Activated naive CD4-positive, alpha-beta T cell treated with anti-CD3 and anti-CD28 coated beads for 36 hours (primary cell): ENCODE measurements around the gene SLC35B1. TPM values are rescaled to one million over a fixed set of nuclear protein-coding genes. Genes with fewer than 3 reads are reported as not detected.
A peak's percentile ranks its signal among the peaks of the same experiment; 100 is the strongest.

Experiments used
- CTCF ChIA-PET: fragments of 350-600 bp; sonication (Branson Sonifier 250); formaldehyde crosslinking; loops from one replicate; lab custom pipeline; 2021; ENCODE audit warnings: antibody characterized with exemption; lab: Charles Lee
- DNase-seq: peaks from one replicate; pipeline ENCODE4 v3.0.0-alpha.2; 2020
- H3K27ac Mint-ChIP-seq: one replicate; pipeline ENCODE4 v1.8.0; 2021; ENCODE audit warnings: mild to moderate bottlenecking, mixed read lengths
- H3K27me3 Mint-ChIP-seq: one replicate; pipeline ENCODE4 v1.8.0; 2021; ENCODE audit warnings: low read depth, mixed read lengths
- H3K36me3 Mint-ChIP-seq: one replicate; pipeline ENCODE4 v1.8.0; 2021; ENCODE audit warnings: low read depth, mixed read lengths
- H3K4me1 Mint-ChIP-seq: one replicate; pipeline ENCODE4 v1.8.0; 2021; ENCODE audit warnings: low read depth, mixed read lengths
- H3K4me3 Mint-ChIP-seq: one replicate; pipeline ENCODE4 v1.8.0; 2021; ENCODE audit warnings: mild to moderate bottlenecking, moderate library complexity, mixed read lengths
- H3K9me3 Mint-ChIP-seq: one replicate; pipeline ENCODE4 v1.8.0; 2021; ENCODE audit warnings: mixed read lengths
- intact Hi-C: fragments of 100-400 bp; cut with micrococcal nuclease; formaldehyde crosslinking; loops from one replicate; pipeline ENCODE4 v1.15.1; 2023
- total RNA-seq, 2 experiments: library from RNA; stranded (reverse); gene quantifications; one replicate each; pipeline ENCODE4 v1.2.3, GENCODE V29; 2021

The SLC35B1 gene
- 10 to 100 TPM; 35.3 to 39.5 TPM for total RNA-seq

DNA sequence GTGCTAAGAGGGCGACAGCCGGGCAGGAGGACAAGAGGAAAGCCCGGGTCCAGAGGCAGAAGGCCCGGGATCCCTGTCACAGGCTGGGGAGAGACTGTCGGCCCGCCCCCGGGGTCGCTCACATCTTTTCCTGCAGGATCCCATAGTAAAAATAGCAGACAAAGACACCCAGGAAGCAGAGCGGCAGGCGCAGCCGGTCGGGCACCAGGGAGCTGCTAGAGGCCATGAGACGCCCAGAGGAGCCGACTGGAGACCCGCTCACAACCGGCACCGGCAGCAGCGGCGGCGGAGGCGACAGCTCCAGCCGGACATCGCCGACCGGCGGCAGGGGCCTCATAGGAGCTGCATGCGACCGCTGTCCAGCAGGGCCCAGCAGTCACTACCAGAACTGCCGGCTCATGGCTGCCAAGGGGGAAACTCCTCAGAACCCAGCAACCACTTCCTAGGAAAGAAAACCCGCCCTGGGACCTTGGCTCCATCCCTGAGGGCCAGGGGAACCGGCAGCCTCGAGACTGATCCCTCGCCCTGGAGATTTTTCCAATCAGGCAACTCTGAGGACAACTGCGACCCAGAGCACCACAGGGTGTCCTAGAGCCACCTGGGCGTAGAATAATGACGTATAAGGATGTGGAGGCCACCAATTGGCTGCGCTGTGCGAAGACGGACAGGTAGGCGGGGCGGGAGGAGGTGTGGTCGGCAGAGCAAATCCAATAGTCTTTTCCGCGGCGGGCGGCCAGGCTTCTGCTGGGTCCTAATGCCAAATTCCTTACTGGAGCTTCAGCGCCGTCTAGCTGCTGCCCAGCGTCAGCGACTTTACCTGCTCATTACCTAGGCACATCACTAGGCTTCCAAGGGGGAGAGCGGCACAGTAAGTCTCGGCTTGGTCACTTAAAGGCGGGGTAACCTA is at the start of gene SLC35B1:
TSS of gene SLC35B1 (minus strand) at position 357 of the 907 bp plus-strand sequence. CDS start at position 226, 131 bp downstream.
- CTCF ChIA-PET = interaction anchor here (0.7 to 9.9 kb wide), 27 partner anchors 9 to 252 kb away, joined by 3 to 71 read pairs (median 6); partner anchors contain the start of gene FAM117A
- Mint-ChIP-seq H3K4me3 (peak within 1 kb of the TSS; percentile 84), H3K36me3 (peaks cover 14% of the 10 kb centered on the region), H3K9me3 (no peaks in the 10 kb centered on the region), H3K27ac (peak within 1 kb of the TSS; percentile 98), H3K27me3 (no peaks in the 10 kb centered on the region), H3K4me1 (peaks cover 36% of the 10 kb centered on the region)
- peak; percentile 99 for DNase-seq
- intact Hi-C loops = loop anchor here (1.0 to 5.0 kb wide), 10 partner anchors 12 to 211 kb away; partner anchors contain the start of genes FAM117A, KAT7 and NGFR

DNA sequence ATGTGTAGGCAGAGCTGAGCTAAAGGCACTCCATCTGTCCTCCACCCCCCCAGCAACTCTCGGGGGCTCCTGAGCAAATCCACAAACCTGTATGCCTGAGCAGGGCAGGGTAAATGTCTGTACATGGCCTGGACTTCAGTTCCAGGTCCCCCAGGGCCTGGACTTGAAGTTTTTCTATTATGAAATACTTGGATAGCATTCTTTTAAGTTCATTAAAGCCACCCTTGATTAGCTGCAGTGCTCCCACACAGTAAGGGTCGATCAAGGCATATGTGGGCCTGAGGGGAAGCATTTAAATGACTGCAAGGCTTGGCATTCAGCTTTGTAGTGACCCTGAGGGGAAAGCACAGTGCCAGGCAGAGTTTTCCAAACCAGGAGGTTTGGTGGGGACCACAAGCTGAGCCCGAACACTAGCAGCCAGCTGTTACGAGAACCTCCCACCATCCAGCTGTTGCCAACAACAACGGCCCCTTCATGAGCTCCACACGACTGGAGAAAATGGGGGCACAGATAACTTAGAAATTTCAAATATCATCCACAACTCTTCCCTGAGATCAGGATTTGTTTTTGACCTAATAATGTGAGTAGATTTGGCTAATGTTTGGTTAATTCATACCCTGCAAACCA is 49.5 kb upstream of the SLC35B1 start:
- no peak overlapping the region for H3K4me3 Mint-ChIP-seq
- peaks cover 91% of the 10 kb centered on the region for H3K4me1 Mint-ChIP-seq
- no peaks in the 10 kb centered on the region for H3K9me3 Mint-ChIP-seq
- no peak for DNase-seq
- intact Hi-C loops = no loop called here
- H3K27me3 Mint-ChIP-seq = no peaks in the 10 kb centered on the region
- CTCF ChIA-PET = interaction anchor here (0.9 kb wide), 1 partner anchor 45 kb away, joined by 3 read pairs; no protein-coding TSS in a partner anchor
- peaks cover 2% of the 10 kb centered on the region for H3K36me3 Mint-ChIP-seq
- peak overlapping the region; percentile 36 for H3K27ac Mint-ChIP-seq

- Mint-ChIP-seq H3K4me3 (no peak overlapping the region), H3K9me3 (no peaks in the 10 kb centered on the region), H3K27ac (peak overlapping the region; percentile 71), H3K36me3 (peaks cover 2% of the 10 kb centered on the region), H3K4me1 (peaks cover 86% of the 10 kb centered on the region), H3K27me3 (no peaks in the 10 kb centered on the region)
- DNase-seq = no peak
- CTCF ChIA-PET = interaction anchor here (0.7 to 1.2 kb wide), 3 partner anchors 10 to 405 kb away, joined by 3 to 4 read pairs (median 3); no protein-coding TSS in a partner anchor
- intact Hi-C loops = no loop called here
These were observed 48.8 kb upstream of the SLC35B1 start for GRCh38 chr17:49756323-49757150.

GRCh38 chr17:49755663-49756283 is 48.0 kb upstream of the SLC35B1 start:
- Mint-ChIP-seq H3K27ac (peak overlapping the region; percentile 71), H3K27me3 (no peaks in the 10 kb centered on the region), H3K9me3 (no peaks in the 10 kb centered on the region), H3K36me3 (peaks cover 2% of the 10 kb centered on the region), H3K4me3 (no peak overlapping the region), H3K4me1 (peaks cover 80% of the 10 kb centered on the region)
- CTCF ChIA-PET = interaction anchor here (1.2 to 2.1 kb wide), 2 partner anchors 9 to 48 kb away, joined by 4 to 6 read pairs; partner anchors contain the start of gene SLC35B1
- no peak for DNase-seq
- intact Hi-C loops = no loop called here

DNA sequence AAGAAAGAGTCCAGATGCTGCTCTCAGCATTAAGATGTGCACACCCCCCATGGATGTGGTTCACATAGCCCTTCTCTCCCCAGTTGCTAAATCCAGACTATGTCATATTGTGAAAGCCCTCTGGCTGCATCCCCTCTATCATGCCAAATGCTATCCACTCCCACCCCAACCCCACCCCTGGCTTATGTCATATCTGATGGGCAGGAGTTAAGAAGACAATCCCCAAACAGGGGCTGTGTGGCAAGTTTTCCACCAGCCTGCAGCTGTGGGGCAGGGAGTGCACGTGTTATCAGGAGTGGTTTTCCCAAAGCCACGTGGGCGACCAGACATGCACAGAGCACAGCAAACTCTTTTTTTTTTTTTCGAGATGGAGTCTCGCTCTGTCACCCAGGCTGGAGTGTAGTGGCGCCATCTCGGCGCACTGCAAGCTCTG is 46.2 kb upstream of the SLC35B1 start:
- no peak for DNase-seq
- H3K9me3 Mint-ChIP-seq = no peaks in the 10 kb centered on the region
- CTCF ChIA-PET = interaction anchor here (0.9 to 2.1 kb wide), 2 partner anchors 46 to 183 kb away, joined by 4 to 6 read pairs; partner anchors contain the start of gene SLC35B1
- H3K27me3 Mint-ChIP-seq = no peaks in the 10 kb centered on the region
- H3K36me3 Mint-ChIP-seq = peaks cover 5% of the 10 kb centered on the region
- H3K4me3 Mint-ChIP-seq = no peak overlapping the region
- intact Hi-C loops = no loop called here
- peaks cover 76% of the 10 kb centered on the region for H3K4me1 Mint-ChIP-seq
- peak overlapping the region; percentile 47 for H3K27ac Mint-ChIP-seq

- Mint-ChIP-seq H3K4me3 (no peak overlapping the region), H3K27ac (peak overlapping the region; percentile 47), H3K27me3 (no peaks in the 10 kb centered on the region), H3K4me1 (peaks cover 80% of the 10 kb centered on the region), H3K36me3 (peaks cover 5% of the 10 kb centered on the region), H3K9me3 (no peaks in the 10 kb centered on the region)
- CTCF ChIA-PET = interaction anchor here (0.6 to 1.4 kb wide), 2 partner anchors 10 to 519 kb away, joined by 3 to 8 read pairs; no protein-coding TSS in a partner anchor
- intact Hi-C loops = no loop called here
- DNase-seq = no peak
These were observed 44.7 kb upstream of the SLC35B1 start for GRCh38 chr17:49752508-49752907.

DNA sequence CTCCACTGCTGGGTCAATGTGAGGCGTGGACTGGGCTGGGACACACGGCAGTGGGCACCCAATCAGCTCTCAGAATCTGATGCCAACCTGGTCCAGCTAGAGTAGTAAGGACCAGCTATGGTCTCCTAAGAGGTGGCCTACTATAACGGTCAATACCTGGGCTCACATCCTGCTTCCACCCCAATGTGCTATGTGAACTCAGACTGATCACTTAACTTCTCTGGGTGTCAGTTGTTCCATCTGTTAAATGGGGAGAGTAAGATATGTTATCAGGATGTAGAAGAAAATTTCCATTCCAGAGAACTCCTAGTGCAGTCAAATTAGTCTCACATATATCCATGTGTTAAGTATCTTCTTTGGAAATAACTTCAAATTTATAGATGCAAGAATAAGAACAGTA is 42.0 kb upstream of the SLC35B1 start:
- H3K27ac Mint-ChIP-seq = peak overlapping the region; percentile 91
- no peak for DNase-seq
- peaks cover 82% of the 10 kb centered on the region for H3K4me1 Mint-ChIP-seq
- H3K36me3 Mint-ChIP-seq = peaks cover 9% of the 10 kb centered on the region
- intact Hi-C loops = loop anchor here (1.0 to 10.0 kb wide), 4 partner anchors 10 to 405 kb away; partner anchors contain the start of gene KAT7
- no peaks in the 10 kb centered on the region for H3K27me3 Mint-ChIP-seq
- no peak overlapping the region for H3K4me3 Mint-ChIP-seq
- CTCF ChIA-PET = interaction anchor here (1.2 to 3.7 kb wide), 3 partner anchors 10 to 34 kb away, joined by 3 to 13 read pairs (median 3); no protein-coding TSS in a partner anchor
- no peaks in the 10 kb centered on the region for H3K9me3 Mint-ChIP-seq

- intact Hi-C loops = loop anchor here (1.0 to 10.0 kb wide), 7 partner anchors 9 to 404 kb away; partner anchors contain the start of genes FAM117A, KAT7 and SPOP
- Mint-ChIP-seq H3K27me3 (no peaks in the 10 kb centered on the region), H3K4me3 (peak overlapping the region; percentile 14), H3K36me3 (peaks cover 9% of the 10 kb centered on the region), H3K27ac (peak overlapping the region; percentile 91), H3K4me1 (peaks cover 78% of the 10 kb centered on the region), H3K9me3 (no peaks in the 10 kb centered on the region)
- CTCF ChIA-PET = interaction anchor here (0.9 to 3.7 kb wide), 6 partner anchors 9 to 53 kb away, joined by 3 to 13 read pairs (median 4); no protein-coding TSS in a partner anchor
- DNase-seq = peak; percentile 86
These were observed 41.0 kb upstream of the SLC35B1 start for GRCh38 chr17:49748791-49749190.

DNA sequence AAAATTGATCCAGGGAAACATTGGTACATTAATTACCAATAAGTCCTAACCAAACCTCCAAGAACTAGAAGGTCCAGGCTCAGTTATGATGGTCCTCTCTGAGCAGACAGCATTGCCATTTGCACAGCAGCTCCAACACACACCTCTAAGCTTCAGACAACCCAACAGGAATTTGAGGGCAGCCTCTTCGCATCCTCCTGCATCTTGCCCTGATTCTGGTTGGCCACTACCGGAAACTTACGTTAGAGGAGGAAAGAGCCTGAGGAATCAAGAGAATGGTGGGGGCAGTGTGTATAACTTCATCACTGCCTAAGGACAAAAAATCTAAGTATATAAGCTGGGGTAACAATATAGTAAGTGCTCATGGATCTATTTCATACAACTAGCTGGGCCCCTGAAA is 40.5 kb upstream of the SLC35B1 start:
- Mint-ChIP-seq H3K4me1 (peaks cover 72% of the 10 kb centered on the region), H3K9me3 (no peaks in the 10 kb centered on the region), H3K27me3 (no peaks in the 10 kb centered on the region), H3K4me3 (no peak overlapping the region), H3K36me3 (peaks cover 8% of the 10 kb centered on the region), H3K27ac (peak overlapping the region; percentile 91)
- intact Hi-C loops = loop anchor here (1.0 to 10.0 kb wide), 5 partner anchors 16 to 403 kb away; partner anchors contain the start of genes FAM117A, KAT7 and SPOP
- DNase-seq = peak; percentile 29
- CTCF ChIA-PET = interaction anchor here (0.9 to 3.7 kb wide), 6 partner anchors 8 to 53 kb away, joined by 3 to 13 read pairs (median 4); no protein-coding TSS in a partner anchor

- CTCF ChIA-PET = interaction anchor here (0.6 to 3.7 kb wide), 4 partner anchors 14 to 172 kb away, joined by 3 to 13 read pairs (median 4); partner anchors contain the start of gene NXPH3
- DNase-seq = no peak
- peaks cover 72% of the 10 kb centered on the region for H3K4me1 Mint-ChIP-seq
- no peaks in the 10 kb centered on the region for H3K9me3 Mint-ChIP-seq
- peaks cover 7% of the 10 kb centered on the region for H3K36me3 Mint-ChIP-seq
- H3K27ac Mint-ChIP-seq = peak overlapping the region; percentile 91
- intact Hi-C loops = loop anchor here (1.0 to 10.0 kb wide), 5 partner anchors 17 to 403 kb away; partner anchors contain the start of genes FAM117A, KAT7 and SPOP
- H3K4me3 Mint-ChIP-seq = peak overlapping the region; percentile 7
- H3K27me3 Mint-ChIP-seq = no peaks in the 10 kb centered on the region
These were observed 39.9 kb upstream of the SLC35B1 start for GRCh38 chr17:49747632-49748031.
